ENCODE results near the gene ENPP4.
"Not testable (repeated sequence)": the region's sequence is repeated elsewhere in the genome, so short reads cannot be mapped to it uniquely, and the experiment has no call there.

The ENPP4 gene, protein sequence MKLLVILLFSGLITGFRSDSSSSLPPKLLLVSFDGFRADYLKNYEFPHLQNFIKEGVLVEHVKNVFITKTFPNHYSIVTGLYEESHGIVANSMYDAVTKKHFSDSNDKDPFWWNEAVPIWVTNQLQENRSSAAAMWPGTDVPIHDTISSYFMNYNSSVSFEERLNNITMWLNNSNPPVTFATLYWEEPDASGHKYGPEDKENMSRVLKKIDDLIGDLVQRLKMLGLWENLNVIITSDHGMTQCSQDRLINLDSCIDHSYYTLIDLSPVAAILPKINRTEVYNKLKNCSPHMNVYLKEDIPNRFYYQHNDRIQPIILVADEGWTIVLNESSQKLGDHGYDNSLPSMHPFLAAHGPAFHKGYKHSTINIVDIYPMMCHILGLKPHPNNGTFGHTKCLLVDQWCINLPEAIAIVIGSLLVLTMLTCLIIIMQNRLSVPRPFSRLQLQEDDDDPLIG

DNA sequence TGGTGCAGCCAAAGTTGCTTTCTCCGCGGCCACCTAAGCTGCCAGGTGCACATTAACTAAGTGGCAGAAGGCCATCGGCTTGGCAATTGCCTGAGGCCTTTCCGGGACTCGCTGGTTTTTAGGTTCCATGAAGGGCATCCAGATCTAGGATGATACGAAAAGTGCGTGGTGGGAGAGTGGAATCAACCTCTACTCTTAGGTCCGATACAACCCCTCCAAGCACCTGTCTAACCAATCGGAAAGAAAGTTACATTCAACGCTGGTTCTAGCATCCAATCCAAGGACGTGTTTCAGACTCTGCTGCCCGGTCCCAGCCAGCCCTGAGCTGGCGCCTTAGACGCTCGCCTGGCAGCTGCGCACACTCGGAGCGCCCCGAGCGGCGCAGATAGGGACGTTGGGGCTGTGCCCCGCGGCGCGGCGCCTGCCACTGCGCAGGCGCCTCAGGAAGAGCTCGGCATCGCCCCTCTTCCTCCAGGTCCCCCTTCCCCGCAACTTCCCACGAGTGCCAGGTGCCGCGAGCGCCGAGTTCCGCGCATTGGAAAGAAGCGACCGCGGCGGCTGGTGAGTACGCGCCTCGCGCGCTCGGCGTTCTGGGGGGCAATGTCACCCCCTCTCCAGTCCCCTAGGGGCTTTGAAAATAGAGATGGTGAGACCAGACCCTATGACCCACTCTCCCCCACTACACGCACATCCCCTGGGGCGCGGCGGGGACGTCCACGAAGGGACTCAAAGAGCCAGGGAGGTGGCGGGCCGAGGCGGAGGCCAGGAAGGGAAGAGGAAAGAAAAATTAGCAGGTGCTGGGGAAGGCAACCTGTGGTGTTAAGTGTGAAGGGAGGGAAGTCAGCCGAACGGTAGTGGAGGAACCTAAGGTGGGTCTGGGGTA lies at the start of gene ENPP4:
Gene ENPP4, plus strand, starts transcription at position 361 of the 883 bp plus-strand sequence. CDS start 9,595 bp downstream, outside the sequence.
- peak; percentile 93 for DNase-seq (ENCODE audit: low read depth, low spot score)

DNA sequence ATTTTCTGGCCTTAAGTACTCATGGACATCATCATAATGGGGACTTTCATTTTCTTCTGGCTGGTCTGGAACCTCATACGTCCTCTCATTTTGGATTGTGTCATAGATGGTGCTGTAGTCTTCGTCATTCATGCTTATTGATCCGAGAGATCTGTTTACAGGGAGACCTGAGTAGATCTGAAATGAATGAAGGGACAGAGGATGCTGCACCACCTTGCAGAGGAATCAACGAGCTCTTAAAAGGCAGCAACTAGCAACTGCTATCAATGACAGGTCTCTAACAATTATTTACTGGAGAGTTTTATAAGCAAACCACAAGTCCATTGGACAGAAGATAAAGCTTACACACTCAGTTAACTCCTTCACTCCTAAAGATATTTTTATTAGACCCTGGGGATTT lies 49.7 kb upstream of the ENPP4 start:
- no peak for DNase-seq (ENCODE audit: low read depth, low spot score)

DNA sequence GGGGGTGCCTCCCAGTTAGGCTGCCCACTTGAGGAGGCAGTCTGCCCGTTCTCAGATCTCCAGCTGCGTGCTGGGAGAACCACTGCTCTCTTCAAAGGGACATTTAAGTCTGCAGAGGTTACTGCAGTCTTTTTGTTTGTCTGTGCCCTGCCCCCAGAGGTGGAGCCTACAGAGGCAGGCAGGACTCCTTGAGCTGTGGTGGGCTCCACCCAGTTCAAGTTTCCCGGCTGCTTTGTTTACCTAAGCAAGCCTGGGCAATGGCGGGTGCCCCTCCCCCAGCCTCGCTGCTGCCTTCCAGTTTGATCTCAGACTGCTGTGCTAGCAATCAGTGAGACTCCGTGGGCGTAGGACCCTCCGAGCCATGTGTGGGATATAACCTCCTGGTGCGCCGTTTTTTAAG lies 44.1 kb upstream of the ENPP4 start:
- DNase-seq (ENCODE audit: low read depth, low spot score), result not testable (repeated sequence)

GRCh38 chr6:46090115-46091079 lies 39.4 kb upstream of the ENPP4 start:
- peak; percentile 70 for DNase-seq (ENCODE audit: low read depth, low spot score)

DNA sequence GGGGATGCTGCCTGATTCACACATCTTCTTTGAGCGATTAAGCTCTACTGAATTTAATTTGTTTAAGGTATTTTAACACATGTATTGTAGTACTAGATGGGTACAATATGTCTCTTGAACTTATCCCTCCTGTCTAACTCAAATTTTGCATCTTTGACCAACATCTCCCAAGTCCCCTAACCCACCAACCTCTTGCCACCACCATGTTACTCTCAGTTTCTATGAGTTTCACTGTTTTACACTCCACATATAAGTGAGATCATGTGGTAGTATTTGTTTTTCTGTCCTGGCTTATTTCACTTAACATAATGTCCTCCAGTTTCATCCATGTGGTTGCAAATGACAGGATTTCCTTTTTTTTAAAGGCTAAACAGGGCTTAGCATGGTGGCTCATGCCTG lies 38.7 kb upstream of the ENPP4 start:
- DNase-seq (ENCODE audit: low read depth, low spot score), result no peak

GRCh38 chr6:46095251-46095650 lies 34.5 kb upstream of the ENPP4 start:
- DNase-seq (ENCODE audit: low read depth, low spot score), result no peak

GRCh38 chr6:46097366-46097765 lies 32.4 kb upstream of the ENPP4 start:
- no peak for DNase-seq (ENCODE audit: low read depth, low spot score)

- peak; percentile 4 for DNase-seq (ENCODE audit: low read depth, low spot score)
These were observed 31.1 kb upstream of the ENPP4 start for GRCh38 chr6:46098678-46099077.

DNA sequence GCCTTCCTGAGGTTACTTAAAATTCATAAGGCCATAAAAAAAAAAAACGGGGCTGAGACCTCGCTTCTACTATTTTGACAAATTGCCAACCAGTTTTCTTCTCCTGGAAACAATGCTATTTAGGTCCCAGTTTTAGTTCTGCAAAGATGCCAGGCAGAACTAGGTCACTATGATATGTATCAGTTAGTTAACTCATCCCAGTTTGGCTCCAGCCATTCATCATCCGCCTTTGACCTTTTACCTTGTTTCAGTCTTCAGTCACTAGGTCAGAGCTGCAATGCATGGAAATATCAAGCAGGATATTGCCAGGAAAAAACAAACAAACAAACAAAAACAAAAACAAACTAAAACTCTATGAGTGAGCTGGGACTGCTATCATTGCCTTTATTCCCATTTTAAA lies 29.8 kb upstream of the ENPP4 start:
- DNase-seq (ENCODE audit: low read depth, low spot score), result no peak

DNA sequence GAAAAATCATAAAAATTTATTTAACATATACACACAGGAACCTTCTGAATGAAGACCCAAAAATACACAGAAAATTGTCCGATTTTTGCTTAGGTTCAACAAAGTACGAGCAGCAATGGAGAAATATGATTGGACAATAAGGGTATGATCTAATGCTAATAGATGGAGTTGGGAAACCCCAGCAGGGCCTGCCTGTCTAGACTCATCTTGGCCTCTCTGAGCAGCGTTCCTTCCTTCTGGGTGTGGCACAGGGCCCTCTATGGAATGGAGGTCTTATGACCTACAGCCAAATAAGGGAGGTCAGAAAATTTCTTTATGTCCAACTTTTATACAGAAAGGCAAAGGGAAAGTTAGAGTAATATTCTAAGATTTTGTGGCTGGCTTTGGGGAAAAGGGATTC lies 27.7 kb upstream of the ENPP4 start:
- DNase-seq (ENCODE audit: low read depth, low spot score), result no peak

DNA sequence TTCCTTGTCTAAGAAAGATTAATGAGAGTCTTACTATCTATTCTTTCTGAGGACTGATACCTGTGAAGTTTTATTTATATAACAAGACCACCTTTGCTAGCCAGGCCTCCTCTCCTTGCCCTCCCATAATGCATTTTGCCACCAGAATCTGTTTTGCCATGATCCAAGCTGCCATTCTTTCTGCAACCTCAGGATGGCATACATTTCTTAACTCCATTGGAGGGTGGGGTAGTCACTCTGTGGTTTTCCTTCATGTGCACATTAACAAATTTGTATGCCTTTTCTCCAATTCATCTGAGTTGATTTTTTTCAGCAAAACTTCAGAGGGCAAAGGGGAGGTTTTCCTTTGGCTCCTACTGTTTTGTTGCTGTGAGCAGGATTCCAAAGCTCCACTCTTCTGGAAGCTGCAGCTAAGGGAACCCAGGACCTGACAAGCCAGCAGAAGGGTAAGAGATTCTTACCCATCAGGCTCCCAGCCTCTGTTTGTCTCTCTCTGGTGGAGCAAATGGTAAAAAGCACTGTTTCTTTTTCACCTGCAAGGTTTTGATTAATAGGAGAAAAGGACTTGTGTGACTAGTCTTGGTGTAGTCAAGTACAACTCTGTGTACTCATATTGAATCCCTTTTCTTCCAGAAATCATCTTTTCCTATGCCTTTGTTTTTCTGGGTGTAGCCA lies 26.2 kb upstream of the ENPP4 start:
- no peak for DNase-seq (ENCODE audit: low read depth, low spot score)

GRCh38 chr6:46104209-46104608 lies 25.6 kb upstream of the ENPP4 start:
- DNase-seq (ENCODE audit: low read depth, low spot score), result no peak

DNA sequence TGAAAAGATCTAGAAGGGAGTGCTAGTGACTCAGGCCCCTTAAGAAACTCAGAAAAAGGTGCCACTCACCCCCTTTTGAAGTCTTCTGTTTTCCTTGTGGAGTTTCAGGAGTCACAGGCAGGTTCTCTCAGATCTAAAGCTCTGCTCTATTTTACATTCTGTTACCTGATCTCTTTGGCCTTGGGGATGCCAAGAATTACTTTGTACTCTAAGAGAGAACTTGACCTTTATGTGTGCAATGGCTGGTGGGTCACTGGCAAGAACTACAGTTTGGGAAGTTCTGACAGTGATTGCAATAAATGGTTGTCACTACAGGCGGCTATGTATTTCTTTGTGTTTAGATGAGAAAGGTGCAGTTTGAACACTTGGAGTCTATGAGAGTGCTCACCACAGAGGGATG lies 24.2 kb upstream of the ENPP4 start:
- no peak for DNase-seq (ENCODE audit: low read depth, low spot score)

DNA sequence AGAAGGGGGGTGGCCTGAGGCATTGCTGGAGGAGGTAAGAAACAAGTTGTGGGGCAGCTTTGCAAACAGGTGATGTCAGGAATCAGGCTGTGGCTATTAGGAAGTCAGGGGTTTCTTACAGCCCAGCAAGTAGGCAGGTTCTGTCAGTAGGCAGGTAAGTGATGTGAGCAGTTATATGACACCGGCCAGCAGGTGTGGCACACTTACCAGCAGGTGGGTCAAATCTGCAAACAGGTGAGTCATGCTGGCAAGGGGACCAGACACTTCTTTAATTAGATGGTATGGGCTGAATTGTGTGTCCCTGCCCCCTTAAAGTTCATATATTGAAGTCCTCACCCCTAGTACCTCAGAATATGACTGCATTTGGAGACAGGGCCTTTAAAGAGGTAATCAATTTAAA lies 16.4 kb upstream of the ENPP4 start:
- no peak for DNase-seq (ENCODE audit: low read depth, low spot score)

DNA sequence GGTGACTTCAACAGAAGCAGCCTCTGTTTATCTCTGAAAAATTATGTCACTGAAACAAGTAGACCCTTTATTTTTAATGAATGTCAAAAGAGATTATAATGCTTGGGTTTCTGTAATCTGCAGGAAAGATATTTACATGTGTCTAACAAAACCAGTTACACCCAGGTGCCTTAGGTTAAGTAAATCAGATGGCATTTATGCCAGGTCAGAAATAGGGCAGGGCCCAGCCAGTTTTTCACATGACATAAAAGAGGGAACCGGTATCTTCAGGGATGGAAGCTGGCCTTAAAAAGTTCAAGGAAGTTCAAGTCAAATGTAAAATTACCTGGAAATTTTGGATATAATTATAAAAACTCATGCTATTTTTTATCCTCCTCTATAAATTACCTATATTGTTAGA lies 14.2 kb upstream of the ENPP4 start:
- no peak for DNase-seq (ENCODE audit: low read depth, low spot score)

DNA sequence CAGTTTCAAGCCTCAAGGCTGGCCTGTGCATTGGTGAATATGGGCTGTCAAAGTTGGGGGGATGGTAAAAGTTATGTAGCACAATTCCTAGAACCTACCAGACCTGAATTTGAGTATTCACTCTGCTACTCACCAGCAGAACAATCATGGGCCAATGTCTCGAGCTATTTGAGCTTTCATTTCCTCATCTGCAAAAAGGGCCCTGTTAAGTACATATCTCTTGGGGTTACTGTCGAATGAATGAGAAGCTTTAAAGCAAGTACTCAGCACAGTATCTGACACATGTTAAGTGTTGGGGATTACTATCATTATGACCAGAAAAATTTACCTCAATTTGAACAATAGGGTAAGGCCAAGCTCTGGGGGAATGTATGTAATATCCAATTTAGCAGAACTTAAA lies 13.5 kb upstream of the ENPP4 start:
- DNase-seq (ENCODE audit: low read depth, low spot score), result no peak

- no peak for DNase-seq (ENCODE audit: low read depth, low spot score)
These were observed 11.6 kb upstream of the ENPP4 start for GRCh38 chr6:46118157-46118556.

GRCh38 chr6:46118836-46119235 lies 11.0 kb upstream of the ENPP4 start:
- no peak for DNase-seq (ENCODE audit: low read depth, low spot score)

- not testable (repeated sequence) for DNase-seq (ENCODE audit: low read depth, low spot score)
These were observed 10.1 kb upstream of the ENPP4 start for GRCh38 chr6:46119679-46120078.

DNA sequence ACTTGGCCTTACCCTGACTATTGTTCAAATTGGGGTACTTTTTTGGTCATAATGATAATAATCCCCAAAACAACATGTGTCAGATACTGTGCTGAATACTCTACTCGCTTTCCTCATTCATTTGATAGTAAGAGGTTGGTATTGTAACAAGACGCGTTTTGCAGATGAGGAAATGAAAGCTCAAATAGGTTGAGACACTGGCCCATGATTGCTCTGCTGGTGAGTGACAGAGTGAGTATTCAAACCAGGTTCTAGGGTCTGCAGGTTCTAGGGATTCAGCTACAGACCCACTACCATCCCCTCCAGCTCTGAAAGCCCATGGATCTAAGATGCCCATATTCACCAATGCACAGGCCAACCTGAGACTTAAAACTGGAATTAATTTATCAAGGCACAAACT lies 1.3 kb upstream of the ENPP4 start:
- no peak for DNase-seq (ENCODE audit: low read depth, low spot score)

DNA sequence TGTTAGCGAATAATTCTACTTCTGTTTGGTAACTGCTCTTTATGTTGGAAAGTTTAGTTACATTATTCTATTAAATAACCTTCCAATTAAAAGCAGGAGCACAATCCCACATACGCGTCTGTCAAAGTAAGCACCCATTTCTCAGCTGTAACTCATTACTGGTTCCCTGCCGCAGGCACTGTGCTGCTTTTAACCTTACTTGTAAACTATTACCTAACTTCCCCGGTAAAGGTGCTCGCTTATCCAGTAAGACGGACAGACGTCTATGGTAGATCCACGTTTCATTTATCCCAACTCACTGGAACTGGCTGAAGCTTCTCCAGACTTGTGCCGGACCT lies 529 bp upstream of the ENPP4 start:
- DNase-seq (ENCODE audit: low read depth, low spot score), result no peak

Data from astrocyte of the hippocampus (primary cell).